Activated CD8-positive, alpha-beta memory T cell treated with anti-CD3 and anti-CD28 coated beads for 36 hours (primary cell): Measurements from ENCODE around the gene DZIP1. TPM values are rescaled to one million over a fixed set of nuclear protein-coding genes. Genes with fewer than 3 reads are reported as not detected.

Experiments
- CTCF ChIA-PET: fragments of 350-600 bp; sonication (Branson Sonifier 250); formaldehyde crosslinking; loops from one replicate; lab custom pipeline; 2021; ENCODE audit warnings: antibody characterized with exemption; lab: Charles Lee
- POLR2A ChIA-PET: fragments of 350-600 bp; sonication (Branson Sonifier 250); formaldehyde crosslinking; loops from one replicate; lab custom pipeline; 2021; ENCODE audit warnings: antibody characterized with exemption; lab: Charles Lee
- total RNA-seq, 2 experiments: library from RNA; stranded (reverse); gene quantifications; one replicate each; pipeline ENCODE4 v1.2.3, GENCODE V29; 2021

Gene DZIP1
- total RNA-seq, 2 experiments from 2014 or later = 0.13 to 0.42 TPM

GRCh38 chr13:95560387-95560786, 84.1 kb downstream of the DZIP1 start:
- CTCF ChIA-PET = no interaction called here
- POLR2A ChIA-PET = no interaction called here

GRCh38 chr13:95559100-95559499, 85.4 kb downstream of the DZIP1 start:
- CTCF ChIA-PET = no interaction called here
- POLR2A ChIA-PET = no interaction called here

DNA sequence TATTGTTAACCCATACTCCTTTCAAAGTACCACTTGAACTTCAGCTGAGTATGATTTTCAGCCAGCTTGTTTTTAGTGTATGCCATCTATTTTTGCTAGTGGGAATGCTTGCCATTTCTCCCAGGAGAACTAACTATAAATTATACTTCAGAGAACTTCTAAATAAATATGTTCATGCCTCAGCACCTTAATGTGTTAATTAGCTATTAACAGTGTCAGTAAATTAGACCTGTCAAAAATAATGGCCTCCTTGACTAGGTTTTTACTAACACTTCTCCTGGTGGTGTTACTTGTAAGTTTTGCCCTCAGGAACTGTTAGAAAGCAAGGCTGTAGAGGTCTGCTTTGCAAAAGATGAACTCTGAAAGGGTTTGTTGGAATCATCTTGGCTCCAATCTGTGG, 87.5 kb downstream of the DZIP1 start:
- ChIA-PET CTCF (no interaction called here), POLR2A (no interaction called here)

GRCh38 chr13:95553581-95554385, 90.7 kb downstream of the DZIP1 start:
- ChIA-PET CTCF (no interaction called here), POLR2A (no interaction called here)

DNA sequence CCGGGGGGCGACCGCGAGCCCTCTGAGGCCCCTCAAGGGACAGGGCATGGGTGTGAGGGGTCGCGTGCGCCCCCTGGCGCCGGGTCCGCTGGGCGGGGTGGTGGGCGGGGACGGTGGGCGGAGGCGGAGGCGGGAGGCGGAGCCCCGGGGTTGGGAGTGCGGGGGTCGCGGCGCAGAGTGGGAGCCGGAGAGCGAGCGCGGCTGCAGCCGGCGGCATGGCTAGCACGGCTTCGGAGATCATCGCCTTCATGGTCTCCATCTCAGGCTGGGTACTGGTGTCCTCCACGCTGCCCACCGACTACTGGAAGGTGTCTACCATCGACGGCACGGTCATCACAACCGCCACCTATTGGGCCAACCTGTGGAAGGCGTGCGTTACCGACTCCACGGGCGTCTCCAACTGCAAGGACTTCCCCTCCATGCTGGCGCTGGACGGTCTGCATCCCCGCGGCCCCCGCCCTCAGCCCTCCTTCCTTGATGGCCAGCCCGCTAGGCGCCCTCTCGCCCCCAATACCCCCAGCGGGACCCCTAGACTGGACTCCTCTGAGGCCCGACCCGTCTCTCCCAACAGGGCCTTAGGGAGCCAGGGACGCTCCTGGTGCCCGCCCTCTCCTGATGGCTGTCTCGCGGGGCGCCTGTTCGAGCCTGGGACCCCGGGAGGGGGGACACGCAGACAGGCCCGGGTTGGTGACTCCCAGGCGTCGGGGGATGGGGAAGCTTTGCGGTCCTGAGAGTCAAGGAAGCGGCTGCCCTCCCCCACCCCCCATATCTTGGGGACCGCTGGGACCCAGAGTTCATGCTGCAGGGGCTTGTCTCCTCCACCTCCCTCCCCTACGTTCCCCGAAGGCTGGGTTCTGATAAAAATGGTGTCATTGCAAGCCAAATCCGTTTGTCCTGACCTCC, 91.7 kb downstream of the DZIP1 start, which contains the start of gene CLDN10:
Gene CLDN10, plus strand, starts transcription at position 182 of the 903 bp plus-strand sequence. Its CDS starts 34 bp downstream, at position 216.
- CTCF ChIA-PET = no interaction called here
- POLR2A ChIA-PET = no interaction called here

DNA sequence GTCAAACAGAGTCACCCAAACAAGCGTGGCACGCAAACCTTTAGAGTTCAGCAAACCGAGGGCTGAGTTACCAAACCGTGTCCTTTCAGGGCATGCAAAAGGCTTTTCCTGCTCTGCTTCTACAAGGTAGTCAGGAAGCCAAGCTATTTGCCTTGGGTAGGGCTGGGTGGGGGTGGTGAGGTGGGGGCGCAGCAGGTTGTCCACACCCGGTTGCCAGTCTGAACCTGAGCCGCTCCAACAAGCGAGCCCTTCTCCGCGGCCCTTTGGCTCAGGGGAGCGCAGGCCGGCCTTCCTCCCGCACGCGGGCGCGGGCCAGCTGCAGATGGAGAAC, 92.3 kb downstream of the DZIP1 start:
- POLR2A ChIA-PET = no interaction called here
- CTCF ChIA-PET = no interaction called here

DNA sequence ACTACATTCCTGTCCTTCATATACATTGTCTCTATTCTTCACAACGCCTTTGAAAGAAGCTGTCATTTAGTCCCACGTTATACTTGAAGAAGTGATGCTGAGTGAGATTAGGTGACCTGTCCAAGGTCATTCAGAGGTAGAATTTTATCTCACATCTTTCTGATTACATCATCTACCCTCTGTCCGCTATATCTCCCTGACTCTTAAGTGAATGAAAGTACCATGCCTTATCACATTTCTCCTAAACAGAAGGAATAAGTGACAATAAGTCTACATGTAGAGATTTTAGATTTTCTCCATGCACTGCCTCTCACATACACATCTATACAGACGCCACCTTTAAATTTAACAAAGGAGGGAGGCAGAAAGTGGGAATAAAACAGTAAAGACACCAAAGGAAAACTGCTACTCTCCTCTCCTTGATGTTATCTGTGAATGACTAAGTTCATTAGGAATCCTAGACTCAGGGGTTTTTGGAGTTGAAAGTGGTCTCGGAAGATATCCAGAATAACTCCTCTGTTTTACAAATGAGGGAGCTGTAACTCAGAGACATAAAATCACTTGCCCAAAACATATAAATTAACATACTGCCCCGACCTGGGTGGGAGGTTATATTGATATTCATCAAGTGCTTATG, 96.9 kb downstream of the DZIP1 start:
- ChIA-PET POLR2A (no interaction called here), CTCF (no interaction called here)

DNA sequence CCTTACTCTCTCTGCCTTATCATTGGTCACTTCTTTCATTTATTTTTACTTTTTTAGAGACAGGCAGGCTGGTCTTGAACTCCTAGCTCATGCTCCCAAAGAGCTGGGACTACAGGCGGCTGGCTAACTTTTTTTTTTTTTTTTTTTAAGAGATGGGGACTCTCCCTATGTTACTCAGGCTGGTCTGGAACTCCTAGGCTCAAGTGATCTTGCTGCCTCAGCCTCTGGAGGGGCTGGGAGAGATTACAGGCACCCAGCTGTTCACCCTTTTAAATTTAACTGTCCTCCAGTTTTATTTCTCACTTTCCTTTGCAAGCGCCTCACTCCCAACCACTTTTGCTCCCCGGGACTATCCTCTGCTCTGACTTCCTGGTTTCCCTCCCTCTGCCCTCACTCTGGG, 97.6 kb downstream of the DZIP1 start:
- ChIA-PET CTCF (no interaction called here), POLR2A (no interaction called here)

DNA sequence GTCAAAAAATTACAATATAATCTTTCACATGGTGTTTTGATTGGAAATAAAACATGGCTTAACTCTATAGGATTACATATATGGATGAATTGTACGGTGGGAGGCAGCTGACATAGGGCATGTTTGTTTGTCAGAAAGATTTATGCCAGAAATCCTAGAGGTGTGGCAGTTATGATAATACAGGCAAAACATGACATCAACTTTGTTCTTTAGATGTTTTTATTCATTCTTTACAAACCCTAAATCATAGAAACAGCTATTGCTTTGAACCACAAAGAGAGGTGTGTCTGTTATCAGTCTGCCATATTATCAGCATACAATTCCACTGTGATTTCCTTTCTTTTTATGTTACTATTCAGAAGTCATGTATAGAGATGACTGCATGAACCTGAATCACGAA, 100.2 kb downstream of the DZIP1 start:
- ChIA-PET POLR2A (no interaction called here), CTCF (no interaction called here)

DNA sequence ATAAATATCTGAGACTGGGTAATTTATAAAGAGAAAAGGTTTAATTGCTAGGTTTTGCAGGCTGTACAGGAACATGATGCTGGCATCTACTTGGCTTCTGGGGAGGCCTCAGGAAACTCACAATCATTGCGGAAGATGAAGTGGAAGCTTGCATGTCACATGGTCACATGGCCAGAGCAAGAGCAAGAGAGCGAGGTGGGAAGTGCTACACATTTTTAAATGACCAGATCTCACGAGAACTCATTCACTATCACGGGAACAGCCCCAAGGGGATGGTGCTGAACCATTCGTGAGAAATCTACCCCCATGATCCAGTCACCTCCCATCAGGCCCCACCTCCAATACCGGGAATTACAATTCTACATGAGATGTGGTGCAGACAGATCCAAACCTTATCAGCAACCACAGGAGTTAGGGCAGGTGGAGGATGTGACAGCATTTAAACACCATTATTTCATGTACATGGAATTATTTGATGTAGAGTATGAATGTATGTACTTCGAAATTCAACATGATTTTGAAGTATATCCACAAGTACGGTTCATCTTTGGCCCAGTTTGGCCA, 102.5 kb downstream of the DZIP1 start:
- ChIA-PET CTCF (no interaction called here), POLR2A (no interaction called here)

DNA sequence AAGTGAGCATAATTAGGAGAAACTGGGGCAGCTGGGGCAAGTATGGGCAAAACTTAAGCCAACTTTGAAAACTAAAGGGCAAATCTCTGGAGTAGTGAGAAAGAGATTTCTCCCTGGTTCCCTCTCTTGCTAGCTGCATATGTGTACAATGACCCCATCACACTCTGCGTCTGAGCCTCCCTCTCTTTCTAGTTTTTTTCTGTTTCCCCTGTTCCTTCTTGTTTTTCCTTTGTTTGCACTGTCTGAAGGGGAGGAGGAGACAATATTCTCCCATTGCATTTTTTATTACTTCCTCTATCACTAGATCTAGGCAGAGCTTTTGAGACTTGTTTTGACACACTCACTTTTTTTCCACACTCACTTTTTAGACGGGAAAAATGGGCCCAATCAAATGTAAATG, 103.2 kb downstream of the DZIP1 start:
- CTCF ChIA-PET = no interaction called here
- POLR2A ChIA-PET = no interaction called here

DNA sequence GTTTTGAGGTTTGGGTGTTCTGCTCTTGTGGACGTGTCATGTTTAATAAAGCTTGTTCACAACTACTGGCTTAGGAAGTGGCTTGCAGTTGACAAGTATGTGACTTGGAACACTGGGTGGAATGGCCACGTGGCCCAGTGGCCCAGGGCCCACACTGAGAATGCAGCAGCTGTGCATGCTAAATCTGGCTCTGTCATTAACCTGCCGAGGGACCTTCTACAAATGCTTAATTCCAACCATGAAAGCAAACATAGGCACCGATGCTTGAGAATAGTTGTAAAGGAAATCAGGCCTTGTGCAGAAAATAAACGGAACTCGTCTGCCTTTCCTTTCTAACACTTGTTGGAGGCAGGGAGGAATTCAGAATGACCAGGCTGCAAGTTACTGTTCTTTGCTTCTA, 103.6 kb downstream of the DZIP1 start:
- ChIA-PET POLR2A (no interaction called here), CTCF (no interaction called here)

- POLR2A ChIA-PET = no interaction called here
- CTCF ChIA-PET = interaction anchor here (0.8 to 1.4 kb wide), 2 partner anchors 132 to 298 kb away, joined by 3 to 9 read pairs; no protein-coding TSS in a partner anchor
Observed at GRCh38 chr13:95536632-95537241, 107.8 kb downstream of the DZIP1 start.

GRCh38 chr13:95535243-95535642, 109.3 kb downstream of the DZIP1 start:
- ChIA-PET POLR2A (no interaction called here), CTCF (no interaction called here)

DNA sequence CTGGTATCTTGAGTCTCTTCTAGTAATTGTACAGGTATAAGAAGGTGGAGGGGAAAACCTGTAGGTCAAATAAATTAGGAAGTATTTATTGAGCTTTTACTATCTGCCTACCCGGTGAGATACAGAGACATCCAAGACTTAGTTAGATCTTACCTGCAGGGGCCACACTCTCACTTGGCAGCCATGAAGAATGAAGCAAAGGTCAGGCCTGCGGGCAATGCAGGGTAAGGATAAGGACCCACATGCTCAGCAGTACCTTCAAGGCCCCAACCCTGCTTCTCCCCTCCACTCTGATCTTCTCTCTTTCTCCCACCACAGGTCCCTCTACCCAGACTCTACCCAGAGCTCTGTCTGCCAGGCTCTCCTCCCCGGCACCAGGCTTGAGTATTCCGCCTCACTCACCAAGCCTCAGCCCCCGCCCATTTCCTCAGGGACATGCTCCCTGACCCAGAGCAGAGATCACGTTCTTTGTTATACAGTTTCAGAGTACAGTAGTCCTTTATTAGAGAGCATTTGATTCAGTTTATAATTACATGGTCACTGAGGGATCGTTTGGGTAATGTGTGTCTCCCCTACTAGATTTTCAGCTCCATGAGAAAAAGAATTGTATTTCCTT, 110.9 kb downstream of the DZIP1 start:
- CTCF ChIA-PET = no interaction called here

GRCh38 chr13:95530178-95530577, 114.3 kb downstream of the DZIP1 start:
- CTCF ChIA-PET = no interaction called here
- POLR2A ChIA-PET = no interaction called here

More for the DNA sequence above, 110.9 kb downstream of the DZIP1 start:
- POLR2A ChIA-PET = no interaction called here
